Sigmoid colon (tissue), 4 donors: Measurements from ENCODE around the gene MUC5AC.

Experiments used
- CTCF ChIP-seq, 4 experiments: fragments of 450-650 bp in 3 of 4; fragments of 200-600 bp in 1 of 4; IDR thresholded peaks; one replicate each; pipeline ENCODE4 v1.5.1; 2016 to 2019; ENCODE audit warnings: antibody characterized with exemption in 4 of 4, mild to moderate bottlenecking in 3 of 4, moderate library complexity in 2 of 4
- POLR2A ChIP-seq, 2 donors: fragments of 450-650 bp; IDR thresholded peaks; one replicate each; pipeline ENCODE4 v1.6.1; 2016; ENCODE audit warnings: antibody characterized with exemption in 2 of 2, mild to moderate bottlenecking in 2 of 2, moderate library complexity in 2 of 2
- POLR2AphosphoS5 ChIP-seq, 4 donors: sonication (generic); formaldehyde crosslinking; IDR thresholded peaks; one replicate each; pipeline ENCODE4 v1.6.1; 2017; ENCODE audit warnings: antibody characterized with exemption in 4 of 4

GRCh38 chr11:1218256-1218787, 60.6 kb downstream of the MUC5AC start:
- no peak for TF ChIP-seq POLR2A (IDR thresholded peaks at IDR 0.05)
- TF ChIP-seq CTCF (IDR thresholded peaks at IDR 0.05), result no peak
- TF ChIP-seq POLR2AphosphoS5 (IDR thresholded peaks at IDR 0.05), result no peak
